HS-5 (cell line): ENCODE results near the gene FRMPD3.

Experiments used
- DNase-seq: peaks from one replicate; pipeline ENCODE4 v3.0.0-alpha.2; 2012; ENCODE audit warnings: low read depth

The FRMPD3 gene

GRCh38 chrX:107480272-107480671 lies 30.8 kb downstream of the FRMPD3 start:
- DNase-seq = no peak

DNA sequence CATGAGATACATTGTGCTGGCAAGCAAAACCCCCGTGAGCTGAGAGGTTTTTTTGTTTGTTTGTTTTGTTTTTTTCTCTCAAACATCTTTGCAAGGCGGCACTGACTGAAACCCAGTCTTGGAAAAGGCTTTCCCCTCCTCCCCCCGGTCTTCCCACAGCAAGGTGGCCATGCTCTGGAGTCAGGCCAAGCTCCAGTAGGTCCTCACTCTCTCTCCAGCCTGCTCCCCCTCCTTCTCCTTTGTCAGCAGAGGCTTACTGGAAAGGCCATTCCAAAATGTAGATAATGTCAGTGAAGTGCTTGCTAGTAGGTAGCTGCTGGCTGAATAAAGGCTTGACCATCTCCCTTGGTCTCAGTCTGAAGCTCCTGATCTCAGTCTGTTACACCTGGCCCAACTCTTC lies 32.6 kb downstream of the FRMPD3 start:
- DNase-seq = no peak

GRCh38 chrX:107484002-107484726 lies 34.7 kb downstream of the FRMPD3 start:
- DNase-seq = no peak

- DNase-seq = no peak
Observed at GRCh38 chrX:107485013-107485412, 35.6 kb downstream of the FRMPD3 start.

DNA sequence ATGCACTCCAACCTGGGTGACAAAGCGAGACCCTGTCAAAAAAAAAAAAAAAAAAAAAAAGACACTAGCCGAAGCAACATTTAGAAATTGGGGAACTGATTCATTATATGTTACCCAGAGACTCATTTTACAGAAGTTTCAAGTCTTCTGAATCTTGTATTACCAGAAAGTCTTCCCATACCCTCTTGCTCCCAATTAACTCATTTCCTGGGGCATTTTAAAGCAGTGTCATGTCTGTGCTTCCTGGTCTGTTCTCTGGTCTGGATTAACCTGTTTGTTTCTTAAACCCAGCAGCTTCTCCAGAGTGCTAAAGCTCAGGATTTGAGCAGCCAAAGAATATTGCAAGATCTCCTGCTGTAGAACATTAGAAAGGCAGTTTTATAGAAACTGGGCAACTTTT lies 43.7 kb downstream of the FRMPD3 start:
- no peak for DNase-seq

DNA sequence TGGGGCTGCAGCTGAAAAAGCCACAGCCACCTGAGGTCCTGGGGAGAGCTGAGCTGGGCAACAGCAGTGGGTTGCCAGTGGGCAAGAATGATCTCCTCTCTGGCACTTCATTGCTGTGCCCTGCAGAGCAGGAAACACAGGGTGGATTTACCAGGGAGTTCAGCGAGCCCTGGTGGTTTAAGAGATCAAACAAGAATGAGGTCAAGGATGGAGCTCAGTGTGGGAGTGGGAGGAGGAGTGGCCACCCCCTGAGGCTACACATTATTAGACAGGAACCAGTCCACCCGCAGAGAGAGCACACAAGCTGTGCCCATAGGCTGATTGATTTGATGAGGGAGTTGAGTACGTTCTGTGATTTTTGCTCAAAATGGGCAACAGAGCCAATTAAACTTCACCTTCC lies 47.3 kb downstream of the FRMPD3 start:
- DNase-seq = no peak
